ENCODE results near the gene ANKS1A. TPM values are rescaled to one million over a fixed set of nuclear protein-coding genes. Genes with fewer than 3 reads are reported as not detected.

The ANKS1A gene
- total and polyA plus RNA-seq, 3 donors from 2014 or later, result 44.2 to 96.9 (median 95.9) TPM

DNA sequence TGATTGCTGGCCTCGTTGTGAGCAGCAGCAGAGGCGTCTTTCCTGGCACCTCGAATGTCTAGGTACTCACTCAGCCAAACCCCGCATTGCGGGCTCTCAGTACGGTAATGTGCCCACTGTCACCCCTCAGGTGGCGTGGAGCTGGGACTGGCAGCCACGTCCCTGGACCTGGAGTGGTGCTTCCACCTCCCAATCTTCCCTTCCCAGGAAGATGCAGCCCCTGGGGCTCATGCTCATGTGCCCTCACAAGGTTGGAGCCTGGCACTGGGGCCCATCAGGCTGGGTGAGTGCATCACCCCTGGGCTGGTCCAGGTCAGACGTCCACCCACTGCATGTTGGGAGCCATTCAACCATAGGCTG, 176.4 kb downstream of the ANKS1A start:
- no peak for DNase-seq
- Histone ChIP-seq H3K36me3 (ENCODE audit: low read depth, missing control alignments) (no peaks in the 10 kb centered on the region), H3K9me3 (no peaks in the 10 kb centered on the region), H3K27me3 (no peaks in the 10 kb centered on the region), H3K4me3 (no peak overlapping the region), H3K27ac (no peak overlapping the region), H3K4me1 (peaks cover 13% of the 10 kb centered on the region)
- 93 to 94% methylated on average over 8 to 9 of the region's 9 CpGs for WGBS, 2 donors
- TF ChIP-seq POLR2A (IDR thresholded peaks at IDR 0.05) (no peak), CTCF (IDR thresholded peaks at IDR 0.05) (no peak)
- intact Hi-C loops (cut with DNase I; ENCODE audit: low total_unique reads), result no loop called here

DNA sequence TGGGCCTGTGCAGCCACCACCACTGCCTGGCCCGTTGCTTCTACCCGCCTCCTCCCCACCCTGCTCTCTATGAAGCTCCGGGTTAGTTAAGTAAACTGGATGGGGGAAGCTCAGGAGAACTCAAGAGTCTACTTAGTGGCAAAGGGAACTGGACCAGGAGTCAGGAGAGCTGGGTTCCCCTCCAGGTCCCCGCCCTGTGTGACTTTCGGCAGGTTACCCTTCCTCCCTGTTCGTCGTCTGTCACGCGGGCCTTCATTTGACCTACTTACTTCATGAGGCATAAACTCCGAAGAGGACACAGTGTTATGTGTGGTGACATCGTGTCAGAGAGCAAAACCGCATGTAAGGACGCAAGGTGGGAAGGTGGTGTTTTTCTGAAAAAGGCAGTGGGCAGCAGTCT, 176.8 kb downstream of the ANKS1A start:
- no peak for DNase-seq
- intact Hi-C loops (cut with DNase I; ENCODE audit: low total_unique reads), result no loop called here
- peaks cover 13% of the 10 kb centered on the region for H3K4me1 ChIP-seq
- H3K27me3 ChIP-seq, result no peaks in the 10 kb centered on the region
- H3K36me3 ChIP-seq (ENCODE audit: low read depth, missing control alignments), result no peaks in the 10 kb centered on the region
- H3K4me3 ChIP-seq, result no peak overlapping the region
- TF ChIP-seq POLR2A (IDR thresholded peaks at IDR 0.05) (no peak), CTCF (IDR thresholded peaks at IDR 0.05) (no peak)
- WGBS, 2 donors, result 86 to 87% methylated on average over 13 of the region's 13 CpGs
- no peaks in the 10 kb centered on the region for H3K9me3 ChIP-seq
- no peak overlapping the region for H3K27ac ChIP-seq

- H3K27ac ChIP-seq, result no peak overlapping the region
- intact Hi-C loops (cut with DNase I; ENCODE audit: low total_unique reads), result no loop called here
- peaks cover 13% of the 10 kb centered on the region for H3K4me1 ChIP-seq
- no peak for DNase-seq
- H3K9me3 ChIP-seq, result no peaks in the 10 kb centered on the region
- no peaks in the 10 kb centered on the region for H3K36me3 ChIP-seq (ENCODE audit: low read depth, missing control alignments)
- H3K4me3 ChIP-seq, result no peak overlapping the region
- no peaks in the 10 kb centered on the region for H3K27me3 ChIP-seq
- 97 to 99% methylated on average over 11 of the region's 11 CpGs for WGBS, 2 donors
- TF ChIP-seq CTCF (IDR thresholded peaks at IDR 0.05) (no peak), POLR2A (IDR thresholded peaks at IDR 0.05) (no peak)
These were observed 178.2 kb downstream of the ANKS1A start for GRCh38 chr6:35067234-35067633.

DNA sequence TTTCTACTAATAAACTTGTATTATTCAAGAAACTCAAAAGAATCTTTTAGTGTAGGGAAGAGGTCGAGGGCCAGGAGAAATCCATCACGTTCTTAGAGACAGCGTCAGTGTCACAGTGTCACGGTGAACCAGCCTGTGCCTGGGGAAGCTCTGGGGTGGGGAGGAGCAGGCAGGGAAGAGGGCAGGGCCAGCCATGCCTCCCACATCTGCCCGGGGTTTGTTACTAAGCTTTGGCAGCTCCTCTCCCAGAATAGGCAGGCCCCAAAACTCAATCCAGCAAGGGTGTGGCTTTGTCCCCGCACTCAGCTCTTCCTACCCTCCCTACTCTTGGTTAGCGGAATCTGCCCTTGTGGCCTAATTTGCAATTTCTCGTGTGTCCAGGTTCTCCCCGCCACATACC, 179.2 kb downstream of the ANKS1A start:
- H3K4me3 ChIP-seq, result no peak overlapping the region
- H3K27me3 ChIP-seq, result no peaks in the 10 kb centered on the region
- peaks cover 13% of the 10 kb centered on the region for H3K4me1 ChIP-seq
- DNase-seq, result no peak
- no peak overlapping the region for H3K27ac ChIP-seq
- 65 to 73% methylated on average over 9 of the region's 9 CpGs for WGBS, 2 donors
- no peak for TF ChIP-seq POLR2A (IDR thresholded peaks at IDR 0.05)
- intact Hi-C loops (cut with DNase I; ENCODE audit: low total_unique reads), result no loop called here
- no peaks in the 10 kb centered on the region for H3K9me3 ChIP-seq
- H3K36me3 ChIP-seq (ENCODE audit: low read depth, missing control alignments), result no peaks in the 10 kb centered on the region

- Histone ChIP-seq H3K4me3 (no peak overlapping the region), H3K36me3 (ENCODE audit: low read depth, missing control alignments) (no peaks in the 10 kb centered on the region), H3K27me3 (no peaks in the 10 kb centered on the region), H3K27ac (no peak overlapping the region), H3K4me1 (peaks cover 12% of the 10 kb centered on the region), H3K9me3 (no peaks in the 10 kb centered on the region)
- intact Hi-C loops (cut with DNase I; ENCODE audit: low total_unique reads), result no loop called here
- WGBS, 2 donors, result 79 to 81% methylated on average over 7 of the region's 7 CpGs
- TF ChIP-seq CTCF (IDR thresholded peaks at IDR 0.05), result no peak
- no peak for DNase-seq
These were observed 179.6 kb downstream of the ANKS1A start for GRCh38 chr6:35068644-35069043.

Measured in testis (tissue), 3 donors.